C4-2B (cell line): ENCODE data around the gene PLD3.

ENCODE experiments used
- CTCF ChIP-seq: fragments of 450-650 bp; conservative IDR thresholded peaks from 2 replicates; pipeline ENCODE4 v1.5.1; 2017; ENCODE audit warnings: mild to moderate bottlenecking
- ZFX ChIP-seq: fragments of 450-650 bp; IDR thresholded peaks from 2 replicates; pipeline ENCODE4 v1.6.1; 2017

GRCh38 chr19:40389404-40390083 lies 41.0 kb downstream of the PLD3 start:
- TF ChIP-seq CTCF = no peak
- TF ChIP-seq ZFX = no peak
